OCI-LY1 (cell line): Measurements from ENCODE around the gene PAWR.

Source experiments
- EZH2 ChIP-seq: fragments of 200-600 bp; sonication (generic), shearing (Covaris generic); IDR thresholded peaks from 2 replicates; pipeline ENCODE4 v1.8.0; 2017; ENCODE audit warnings: borderline replicate concordance, mixed run types, mild to moderate bottlenecking, antibody characterized with exemption, low read length, moderate library complexity, mixed read lengths
- TF ChIP-seq, protein P1 (sequence below): fragments of 200-600 bp; sonication (generic), shearing (Covaris generic); IDR thresholded peaks from 2 replicates; pipeline ENCODE4 v1.5.1; 2017; ENCODE audit warnings: mild to moderate bottlenecking, antibody characterized with exemption, low read length, moderate library complexity, mixed read lengths

DNA sequence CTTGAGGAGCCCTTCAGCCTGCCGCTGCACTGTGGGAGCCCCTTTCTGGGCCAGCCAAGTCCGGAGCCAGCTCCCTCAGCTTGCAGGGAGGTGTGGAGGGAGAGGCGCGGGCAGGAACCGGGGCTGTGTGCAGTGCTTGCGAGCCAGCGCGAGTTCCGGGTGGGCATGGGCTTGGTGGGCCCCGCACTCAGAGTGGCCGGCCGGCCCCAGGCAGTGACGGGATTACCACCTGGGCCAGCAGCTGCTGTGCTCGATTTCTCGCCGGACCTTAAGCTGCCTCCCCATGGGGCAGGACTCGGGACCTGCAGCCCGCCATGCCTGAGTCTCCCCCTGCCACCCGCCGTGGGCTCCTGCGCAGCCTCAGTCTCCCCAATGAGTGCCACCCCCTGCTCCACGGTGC lies 116.9 kb downstream of the PAWR start:
- TF ChIP-seq, protein P1, sequence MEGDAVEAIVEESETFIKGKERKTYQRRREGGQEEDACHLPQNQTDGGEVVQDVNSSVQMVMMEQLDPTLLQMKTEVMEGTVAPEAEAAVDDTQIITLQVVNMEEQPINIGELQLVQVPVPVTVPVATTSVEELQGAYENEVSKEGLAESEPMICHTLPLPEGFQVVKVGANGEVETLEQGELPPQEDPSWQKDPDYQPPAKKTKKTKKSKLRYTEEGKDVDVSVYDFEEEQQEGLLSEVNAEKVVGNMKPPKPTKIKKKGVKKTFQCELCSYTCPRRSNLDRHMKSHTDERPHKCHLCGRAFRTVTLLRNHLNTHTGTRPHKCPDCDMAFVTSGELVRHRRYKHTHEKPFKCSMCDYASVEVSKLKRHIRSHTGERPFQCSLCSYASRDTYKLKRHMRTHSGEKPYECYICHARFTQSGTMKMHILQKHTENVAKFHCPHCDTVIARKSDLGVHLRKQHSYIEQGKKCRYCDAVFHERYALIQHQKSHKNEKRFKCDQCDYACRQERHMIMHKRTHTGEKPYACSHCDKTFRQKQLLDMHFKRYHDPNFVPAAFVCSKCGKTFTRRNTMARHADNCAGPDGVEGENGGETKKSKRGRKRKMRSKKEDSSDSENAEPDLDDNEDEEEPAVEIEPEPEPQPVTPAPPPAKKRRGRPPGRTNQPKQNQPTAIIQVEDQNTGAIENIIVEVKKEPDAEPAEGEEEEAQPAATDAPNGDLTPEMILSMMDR = no peak
- no peak for TF ChIP-seq EZH2
